ENCODE measurements around the gene TASOR2. TPM values are rescaled to one million over a fixed set of nuclear protein-coding genes. Genes with fewer than 3 reads are reported as not detected.

Gene TASOR2
- total and polyA plus RNA-seq, 9 of the 15 experiments (the other 6 are each of a cell fraction or from before 2014, with no cell fraction given), result 12.7 to 75.3 (median 52.3) TPM

- TF ChIP-seq ZNF592 (IDR thresholded peaks at IDR 0.05) (peak; percentile 99), SRSF7 (optimal IDR thresholded peaks at IDR 0.05; ENCODE audit: low read depth, low read length) (no peak), CBX2 (IDR thresholded peaks at IDR 0.05; ENCODE audit: insufficient read depth, low read length, poor library complexity, severe bottlenecking) (no peak), PHF20 (IDR thresholded peaks at IDR 0.05; ENCODE audit: partially characterized antibody) (no peak), POLR2G (IDR thresholded peaks at IDR 0.05; ENCODE audit: low read depth, low read length) (peak; percentile 93), SOX6 (IDR thresholded peaks at IDR 0.05) (no peak), BDP1 (IDR thresholded peaks at IDR 0.05; ENCODE audit: insufficient read depth, insufficient read length) (no peak), ZNF239 (CRISPR knock-in tag; IDR thresholded peaks at IDR 0.05) (peak; percentile 52; the same call in 1 of the 2 replicates), ZNF133 (CRISPR knock-in tag; IDR thresholded peaks at IDR 0.05) (no peak), RFX1 (IDR thresholded peaks at IDR 0.05) (no peak), SMARCE1 (IDR thresholded peaks at IDR 0.05) (0 out of 2 replicates have a peak, but pooled peaks have one; percentile 36), ZNF75A (CRISPR knock-in tag; IDR thresholded peaks at IDR 0.05) (0 out of 2 replicates have a peak, but pooled peaks have one; percentile 57), CC2D1A (IDR thresholded peaks at IDR 0.05) (peak; percentile 78; the same call in 1 of the 2 replicates), E2F8 (IDR thresholded peaks at IDR 0.05; ENCODE audit: low read depth, partially characterized antibody) (peak; percentile 62), ARID3B (CRISPR knock-in tag; IDR thresholded peaks at IDR 0.05; ENCODE audit: borderline replicate concordance) (0 out of 2 replicates have a peak, but pooled peaks have one; percentile 65), ZNF280B (CRISPR knock-in tag; IDR thresholded peaks at IDR 0.05) (no peak), NONO (IDR thresholded peaks at IDR 0.05; ENCODE audit: low read depth in 2 of 2, low read length in 1 of 2) (no peak), STAT5B (CRISPR knock-in tag; IDR thresholded peaks at IDR 0.05) (no peak), SMAD3 (CRISPR knock-in tag; conservative IDR thresholded peaks at IDR 0.05) (peak; percentile 82; the same call in 1 of the 2 replicates)
Measured at GRCh38 chr10:5684318-5684970, at the start of gene TASOR2 (continued).

Data from K562 (cell line).